Fibroblast of skin of abdomen (primary cell): ENCODE data around the gene BRINP2.

Source experiments
- DNase-seq: peaks from one replicate; pipeline ENCODE4 v3.0.0-alpha.2; 2013

Gene BRINP2

GRCh38 chr1:177164380-177165068 lies 6.2 kb upstream of the BRINP2 start, which contains the start of gene ASTN1:
Gene ASTN1 (minus strand): TSS chr1:177164712. CDS start chr1:177164676, 36 bp downstream.
- peak; percentile 29 for DNase-seq

DNA sequence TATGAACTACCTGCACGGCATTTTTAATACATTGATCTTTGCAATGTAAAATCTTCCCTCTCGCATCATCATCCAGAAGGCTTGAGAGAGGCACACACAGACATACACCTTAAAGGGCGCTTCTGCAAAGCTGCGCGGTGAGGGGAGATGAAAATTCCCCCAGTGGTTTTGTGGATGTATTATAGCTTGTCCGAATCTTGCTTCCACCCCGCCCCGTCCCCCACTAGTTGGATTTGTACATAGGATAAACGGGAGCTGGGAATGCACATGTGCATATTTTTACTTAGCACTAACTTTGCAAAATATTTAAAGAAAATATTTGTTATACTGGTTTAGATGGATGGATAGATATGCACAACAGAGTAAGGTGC lies 5.7 kb upstream of the BRINP2 start:
- no peak for DNase-seq

GRCh38 chr1:177171536-177172123 lies 872 bp downstream of the BRINP2 start:
- no peak for DNase-seq

DNA sequence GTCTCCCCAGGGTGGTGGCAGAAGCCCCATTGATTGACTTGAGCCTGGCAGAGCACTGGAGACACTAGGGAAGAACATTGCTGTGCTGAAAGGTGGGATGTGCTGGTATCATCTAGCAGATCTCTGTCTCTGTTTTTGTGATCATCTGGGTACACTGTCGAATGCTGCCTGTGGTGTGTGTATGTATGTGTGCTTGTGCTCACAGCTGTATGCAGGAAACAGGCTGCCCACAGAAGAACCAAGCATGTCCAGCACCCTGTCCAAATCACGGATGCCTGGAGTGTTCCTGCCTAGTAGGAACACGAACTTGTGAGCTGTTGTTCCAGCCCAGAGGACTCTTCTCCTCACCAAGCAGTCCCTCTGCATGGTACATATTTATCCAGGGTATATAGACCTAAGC lies 1.5 kb downstream of the BRINP2 start:
- DNase-seq = no peak

GRCh38 chr1:177172866-177173265 lies 2.1 kb downstream of the BRINP2 start:
- no peak for DNase-seq

GRCh38 chr1:177173976-177174375 lies 3.2 kb downstream of the BRINP2 start:
- DNase-seq = no peak

DNA sequence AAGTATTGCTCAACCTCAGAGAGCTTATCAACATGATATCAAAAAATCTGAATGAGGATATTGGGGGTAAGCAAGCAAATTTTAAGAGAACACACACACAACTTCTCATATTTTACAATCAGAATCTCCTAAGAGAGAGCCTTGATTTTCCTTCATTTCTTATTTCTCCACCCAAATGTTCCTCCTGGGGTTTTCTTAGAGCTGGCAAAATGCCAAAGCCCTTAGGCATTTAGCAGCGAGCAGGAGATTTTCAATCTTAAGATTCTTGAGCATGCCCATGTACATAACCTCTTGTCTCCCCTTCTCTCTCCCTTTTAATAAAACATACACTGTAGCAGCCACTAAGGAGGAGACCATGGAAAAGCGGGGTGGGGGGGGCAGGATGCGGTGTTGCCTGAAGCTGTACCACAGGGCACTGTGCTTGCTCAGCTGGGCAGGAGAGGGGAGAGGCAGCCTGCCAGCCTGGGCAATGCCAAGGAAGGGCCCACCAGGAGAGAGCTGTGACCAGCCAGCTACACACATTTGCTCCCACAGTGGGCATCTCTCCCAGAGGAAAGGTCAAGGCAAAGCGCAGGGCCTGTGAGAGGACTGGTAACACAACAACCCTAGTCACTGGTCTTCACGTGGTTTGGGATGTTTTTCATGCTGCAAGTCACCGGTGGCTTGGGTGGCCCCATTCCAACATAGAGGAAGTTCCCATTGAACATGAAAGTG lies 4.3 kb downstream of the BRINP2 start:
- no peak for DNase-seq

GRCh38 chr1:177181280-177181630 lies 10.5 kb downstream of the BRINP2 start:
- no peak for DNase-seq

GRCh38 chr1:177181631-177182291 lies 11.0 kb downstream of the BRINP2 start:
- peak; percentile 54 for DNase-seq

- peak; percentile 52 for DNase-seq
Measured at GRCh38 chr1:177183836-177184235, 13.1 kb downstream of the BRINP2 start.

- DNase-seq = no peak
Measured at GRCh38 chr1:177185209-177185608, 14.5 kb downstream of the BRINP2 start.

DNA sequence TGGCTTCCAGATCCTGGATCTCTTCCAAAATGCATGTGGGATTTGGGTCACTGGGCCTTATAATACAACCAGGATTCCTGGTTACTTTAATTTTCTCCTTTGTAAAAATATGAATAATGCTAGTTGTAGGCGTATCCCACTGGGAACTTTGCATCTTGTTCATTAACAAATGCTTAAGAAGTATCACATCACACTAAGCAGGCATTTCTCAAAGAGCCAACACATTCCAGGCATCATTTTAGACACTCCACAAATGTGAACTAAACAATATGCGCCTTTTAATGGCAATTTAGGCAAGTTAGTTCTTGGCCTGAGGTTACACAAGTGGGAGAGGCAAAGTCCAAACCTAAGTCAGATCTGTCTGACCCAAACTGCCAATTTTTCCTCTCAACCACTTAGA lies 15.9 kb downstream of the BRINP2 start:
- no peak for DNase-seq

- DNase-seq = peak; percentile 41
Measured at GRCh38 chr1:177190308-177190970, 19.7 kb downstream of the BRINP2 start.

- DNase-seq = no peak
Measured at GRCh38 chr1:177198243-177198642, 27.5 kb downstream of the BRINP2 start.

GRCh38 chr1:177200290-177200689 lies 29.5 kb downstream of the BRINP2 start:
- no peak for DNase-seq

GRCh38 chr1:177206831-177207355 lies 36.1 kb downstream of the BRINP2 start:
- peak; percentile 60 for DNase-seq

- no peak for DNase-seq
Measured at GRCh38 chr1:177208920-177209319, 38.2 kb downstream of the BRINP2 start.

DNA sequence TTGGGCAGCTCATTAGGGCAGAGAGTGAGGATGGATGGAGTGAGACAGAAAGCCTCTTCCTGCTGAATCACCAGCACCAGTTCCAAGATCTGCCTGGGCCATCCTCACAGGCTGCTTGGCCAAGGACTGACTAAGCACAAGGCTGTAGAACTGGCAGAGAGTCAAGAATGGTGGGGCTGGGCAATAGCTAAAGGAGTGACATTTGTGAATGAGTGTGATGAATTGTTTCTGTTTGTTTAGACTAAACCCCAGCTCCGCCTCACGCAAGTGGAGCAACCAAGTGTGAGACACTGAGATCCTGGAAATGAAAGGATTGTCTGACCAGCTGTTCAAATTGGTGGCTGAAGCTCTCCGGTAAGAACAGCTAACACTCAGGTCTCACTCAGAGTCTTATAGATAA lies 38.6 kb downstream of the BRINP2 start:
- peak; percentile 100 for DNase-seq

DNA sequence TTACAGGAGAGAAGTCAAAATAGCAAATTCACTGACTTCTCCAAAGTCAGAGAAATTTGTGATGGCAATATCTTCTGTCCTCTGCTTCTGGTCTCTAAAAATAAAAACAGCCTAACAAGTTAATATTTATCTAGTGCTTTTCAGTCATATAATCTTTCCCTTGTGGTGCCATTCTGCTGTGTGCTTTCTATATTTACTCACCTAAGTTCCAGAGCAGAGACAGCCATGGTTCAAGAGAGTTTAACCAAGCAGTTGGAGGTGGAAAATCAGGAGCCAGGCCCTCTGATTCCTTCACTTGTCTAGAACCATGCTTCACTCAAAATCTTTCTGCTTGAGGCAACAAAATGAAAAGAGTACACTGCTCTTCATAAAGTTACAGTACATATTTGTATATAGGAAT lies 39.3 kb downstream of the BRINP2 start:
- no peak for DNase-seq

GRCh38 chr1:177211231-177211630 lies 40.5 kb downstream of the BRINP2 start:
- DNase-seq = no peak

DNA sequence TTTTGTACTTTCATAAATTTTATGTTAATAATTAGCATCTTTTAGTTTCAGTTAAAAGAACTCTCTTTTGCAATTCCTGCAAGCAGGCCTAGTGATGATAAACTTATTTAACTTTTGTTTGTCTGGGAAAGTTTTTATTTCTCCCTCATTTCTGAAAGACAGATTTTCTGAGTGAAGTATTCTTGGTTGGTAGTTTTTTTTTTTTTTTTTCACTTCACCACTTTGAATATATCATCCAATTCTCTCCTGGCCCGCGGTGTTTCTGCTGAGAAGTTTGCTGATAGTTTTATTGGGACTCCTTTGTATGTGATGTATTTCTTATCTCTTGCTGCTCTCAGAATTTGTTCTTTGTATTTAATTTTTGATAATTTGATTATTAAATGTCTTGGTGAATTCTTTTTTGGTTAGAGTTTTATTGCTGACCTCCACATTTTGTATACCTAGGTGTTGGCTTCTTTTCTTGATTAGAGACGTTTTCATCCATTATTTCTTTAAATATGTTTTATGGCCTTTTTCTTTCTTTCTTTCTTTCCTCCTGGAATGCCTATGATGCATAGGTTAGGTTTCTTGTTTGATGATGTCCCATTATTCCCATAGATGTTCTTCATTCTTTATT lies 45.9 kb downstream of the BRINP2 start:
- no peak for DNase-seq
